ENCODE results near the gene YBEY.

- no peak for TF ChIP-seq CTCF (conservative IDR thresholded peaks at IDR 0.05; ENCODE audit: low read depth, low read length)
- no peak for TF ChIP-seq EZH2 (IDR thresholded peaks at IDR 0.05; ENCODE audit: low read length, unreplicated experiment)
Measured at GRCh38 chr21:46247699-46248421, 38.3 kb upstream of the YBEY start.

All from PC-3 (cell line).